MM.1S (cell line): ENCODE data around the gene MYOCD.

Source experiments
- DNase-seq: peaks from one replicate; pipeline ENCODE4 v3.0.0-alpha.2; 2015
- H2AFZ ChIP-seq: fragments of 300-600 bp; sonication (generic); 2 replicates; pipeline ENCODE4 v1.6.0; 2016; ENCODE audit warnings: antibody characterized with exemption, low read length
- H3F3A ChIP-seq: fragments of 300-600 bp; sonication (generic); 2 replicates; pipeline ENCODE4 v1.6.1; 2016; ENCODE audit warnings: mild to moderate bottlenecking, antibody characterized with exemption, low read length, moderate library complexity, mixed read lengths; ENCODE audit not compliant: insufficient read depth
- H3K27ac ChIP-seq: fragments of 300-600 bp; sonication (generic); 2 replicates; pipeline ENCODE4 v1.5.1; 2016; ENCODE audit warnings: mild to moderate bottlenecking, low read length
- H3K27me3 ChIP-seq: fragments of 300-600 bp; sonication (generic); replicated peaks from 2 replicates; pipeline ENCODE4 v1.6.0; 2016; ENCODE audit warnings: low read length; ENCODE audit not compliant: insufficient read depth
- H3K36me3 ChIP-seq: fragments of 300-600 bp; sonication (generic); replicated peaks from 2 replicates; pipeline ENCODE4 v1.6.1; 2016; ENCODE audit warnings: mild to moderate bottlenecking, low read length, mixed read lengths; ENCODE audit not compliant: insufficient read depth
- H3K4me1 ChIP-seq: fragments of 300-600 bp; sonication (generic); 2 replicates; pipeline ENCODE4 v1.6.1; 2016; ENCODE audit warnings: low read length, mixed read lengths
- H3K4me2 ChIP-seq: fragments of 300-600 bp; sonication (generic); 2 replicates; pipeline ENCODE4 v1.6.0; 2016; ENCODE audit warnings: low read depth, low read length
- H3K4me3 ChIP-seq: fragments of 300-600 bp; sonication (generic); 2 replicates; pipeline ENCODE4 v1.5.1; 2016; ENCODE audit warnings: low read length, mixed read lengths
- H3K79me2 ChIP-seq: fragments of 300-600 bp; sonication (generic); 2 replicates; pipeline ENCODE4 v1.6.1; 2016; ENCODE audit warnings: mixed run types, low read length, mixed read lengths
- H3K9ac ChIP-seq: fragments of 300-600 bp; sonication (generic); 2 replicates; pipeline ENCODE4 v1.6.1; 2016; ENCODE audit warnings: low read length, mixed read lengths
- H3K9me2 ChIP-seq: fragments of 300-600 bp; sonication (generic); replicated peaks from 2 replicates; pipeline ENCODE4 v1.6.1; 2016; ENCODE audit warnings: mild to moderate bottlenecking, low read length, mixed read lengths; ENCODE audit not compliant: insufficient read depth
- H3K9me3 ChIP-seq: fragments of 300-600 bp; sonication (generic); replicated peaks from 2 replicates; pipeline ENCODE4 v1.6.1; 2016; ENCODE audit warnings: mild to moderate bottlenecking, low read length, mixed read lengths; ENCODE audit not compliant: insufficient read depth
- H4K20me1 ChIP-seq: fragments of 300-600 bp; sonication (generic); 2 replicates; pipeline ENCODE4 v1.6.1; 2016; ENCODE audit warnings: mild to moderate bottlenecking, low read length, moderate library complexity, mixed read lengths; ENCODE audit not compliant: insufficient read depth
- EZH2 ChIP-seq: fragments of 300-600 bp; sonication (generic); optimal IDR thresholded peaks from 2 replicates; pipeline ENCODE3; 2017; ENCODE audit warnings: low read depth, mild to moderate bottlenecking, antibody characterized with exemption, low read length, mixed read lengths
- EZH2phosphoT487 ChIP-seq: fragments of 300-600 bp; sonication (generic); IDR thresholded peaks from 2 replicates; pipeline ENCODE4 v1.6.1; 2018; ENCODE audit warnings: antibody characterized with exemption, low read length
- TF ChIP-seq, protein P1 (sequence below): fragments of 300-600 bp; sonication (generic); IDR thresholded peaks from 2 replicates; pipeline ENCODE4 v1.5.1; 2016; ENCODE audit warnings: antibody characterized with exemption, low read length, mixed read lengths

MYOCD gene

DNA sequence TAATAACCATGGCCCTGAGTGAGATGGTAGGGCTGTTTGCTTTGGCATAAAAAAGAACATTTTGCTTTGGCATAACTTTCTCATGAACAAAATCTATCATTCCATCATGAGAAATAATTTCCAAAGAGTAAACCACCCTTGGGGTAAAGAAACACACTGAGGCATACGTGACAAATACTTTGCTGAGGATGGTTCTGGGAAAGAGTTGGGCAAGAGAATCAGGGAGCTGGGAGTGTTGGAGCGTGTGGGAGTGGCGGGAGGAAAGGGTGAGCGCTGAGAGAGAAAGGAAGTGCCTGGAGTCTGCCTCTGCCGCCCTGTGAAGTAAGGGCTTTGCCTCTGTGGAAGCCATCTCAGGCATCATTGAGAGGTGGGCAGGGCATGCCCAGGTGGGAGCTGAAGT lies 63.4 kb downstream of the MYOCD start:
- Histone ChIP-seq H3K4me2 (no peak overlapping the region), H3K9me3 (no peaks in the 10 kb centered on the region), H3K4me3 (no peak overlapping the region), H3K9me2 (no peaks in the 10 kb centered on the region), H3K79me2 (no peaks in the 10 kb centered on the region), H3K27me3 (no peaks in the 10 kb centered on the region), H2AFZ (no peak overlapping the region), H3K4me1 (no peaks in the 10 kb centered on the region), H3F3A (no peaks in the 10 kb centered on the region), H3K9ac (no peak overlapping the region), H4K20me1 (no peaks in the 10 kb centered on the region), H3K36me3 (no peaks in the 10 kb centered on the region), H3K27ac (no peak overlapping the region)
- TF ChIP-seq EZH2, result no peak
- TF ChIP-seq EZH2phosphoT487, result no peak
- TF ChIP-seq, protein P1, sequence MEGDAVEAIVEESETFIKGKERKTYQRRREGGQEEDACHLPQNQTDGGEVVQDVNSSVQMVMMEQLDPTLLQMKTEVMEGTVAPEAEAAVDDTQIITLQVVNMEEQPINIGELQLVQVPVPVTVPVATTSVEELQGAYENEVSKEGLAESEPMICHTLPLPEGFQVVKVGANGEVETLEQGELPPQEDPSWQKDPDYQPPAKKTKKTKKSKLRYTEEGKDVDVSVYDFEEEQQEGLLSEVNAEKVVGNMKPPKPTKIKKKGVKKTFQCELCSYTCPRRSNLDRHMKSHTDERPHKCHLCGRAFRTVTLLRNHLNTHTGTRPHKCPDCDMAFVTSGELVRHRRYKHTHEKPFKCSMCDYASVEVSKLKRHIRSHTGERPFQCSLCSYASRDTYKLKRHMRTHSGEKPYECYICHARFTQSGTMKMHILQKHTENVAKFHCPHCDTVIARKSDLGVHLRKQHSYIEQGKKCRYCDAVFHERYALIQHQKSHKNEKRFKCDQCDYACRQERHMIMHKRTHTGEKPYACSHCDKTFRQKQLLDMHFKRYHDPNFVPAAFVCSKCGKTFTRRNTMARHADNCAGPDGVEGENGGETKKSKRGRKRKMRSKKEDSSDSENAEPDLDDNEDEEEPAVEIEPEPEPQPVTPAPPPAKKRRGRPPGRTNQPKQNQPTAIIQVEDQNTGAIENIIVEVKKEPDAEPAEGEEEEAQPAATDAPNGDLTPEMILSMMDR, result no peak
- no peak for DNase-seq

DNA sequence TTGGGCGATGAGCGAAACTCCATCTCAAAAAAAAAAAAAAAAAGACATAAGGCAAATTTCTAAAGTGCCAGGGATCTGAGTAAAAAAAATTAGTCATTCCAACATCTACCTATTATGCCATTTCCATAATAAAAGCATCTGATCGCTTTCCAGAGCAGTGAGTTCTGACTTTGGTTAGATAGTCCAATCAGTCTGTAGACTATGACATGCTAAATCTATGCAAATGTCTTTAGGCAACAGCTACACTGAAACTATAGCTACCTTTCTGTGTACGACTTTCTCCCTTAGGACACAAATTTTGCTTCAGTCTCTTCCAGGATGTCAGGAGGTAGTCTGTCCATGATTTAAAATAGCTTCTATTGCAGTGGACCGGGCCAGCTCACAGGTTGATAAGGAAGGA lies 64.7 kb downstream of the MYOCD start:
- Histone ChIP-seq H3K9me3 (no peaks in the 10 kb centered on the region), H3K4me3 (no peak overlapping the region), H3K27ac (no peak overlapping the region)

DNA sequence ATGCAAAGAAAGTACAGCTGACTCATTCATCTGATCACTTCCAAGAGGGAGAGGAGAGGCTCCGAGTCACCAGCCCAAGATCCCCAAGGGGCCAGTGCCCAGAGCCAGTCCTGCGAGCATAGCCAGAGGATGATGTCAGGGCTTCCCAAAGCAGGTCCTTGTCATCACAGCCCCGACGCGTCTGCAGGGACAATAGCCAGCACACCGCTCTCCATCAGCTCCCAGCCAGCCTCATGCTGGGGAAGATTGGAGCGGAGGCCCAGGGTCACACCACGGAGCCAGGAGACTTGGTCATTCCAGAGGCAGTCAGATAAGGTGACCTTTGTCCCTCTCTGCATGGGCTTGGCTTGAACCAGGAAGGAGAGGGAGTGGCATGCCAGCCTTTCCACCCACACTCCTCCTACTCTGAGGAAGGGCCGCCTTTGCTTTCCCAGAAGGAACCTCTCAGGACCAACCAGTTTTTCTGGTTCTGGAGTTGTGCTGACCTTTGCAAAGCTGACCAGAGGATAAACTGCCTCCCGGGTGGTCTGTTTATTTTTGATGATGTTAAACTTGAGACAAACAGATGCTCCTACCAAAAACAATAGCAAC lies 65.3 kb downstream of the MYOCD start:
- Histone ChIP-seq H3K4me2 (no peak overlapping the region), H3K9me2 (no peaks in the 10 kb centered on the region), H2AFZ (no peak overlapping the region), H3K27ac (no peak overlapping the region), H3K36me3 (no peaks in the 10 kb centered on the region), H3K79me2 (no peaks in the 10 kb centered on the region), H3K4me3 (no peak overlapping the region), H3K27me3 (no peaks in the 10 kb centered on the region), H3K9ac (no peak overlapping the region), H3K4me1 (no peaks in the 10 kb centered on the region), H3K9me3 (no peaks in the 10 kb centered on the region), H4K20me1 (no peaks in the 10 kb centered on the region), H3F3A (no peaks in the 10 kb centered on the region)
- TF ChIP-seq EZH2 (no peak), EZH2phosphoT487 (no peak)
- TF ChIP-seq, protein P1, result no peak
- DNase-seq, result no peak

More for the DNA sequence above, 64.7 kb downstream of the MYOCD start:
- H3F3A ChIP-seq, result no peaks in the 10 kb centered on the region
- H4K20me1 ChIP-seq, result no peaks in the 10 kb centered on the region
- H3K36me3 ChIP-seq, result no peaks in the 10 kb centered on the region
- H3K4me1 ChIP-seq, result no peaks in the 10 kb centered on the region
- TF ChIP-seq, protein P1, result no peak
- TF ChIP-seq EZH2phosphoT487, result no peak
- TF ChIP-seq EZH2, result no peak
- no peak overlapping the region for H2AFZ ChIP-seq
- no peaks in the 10 kb centered on the region for H3K27me3 ChIP-seq
- H3K9ac ChIP-seq, result no peak overlapping the region
- H3K4me2 ChIP-seq, result no peak overlapping the region
- no peak for DNase-seq
- H3K79me2 ChIP-seq, result no peaks in the 10 kb centered on the region
- H3K9me2 ChIP-seq, result no peaks in the 10 kb centered on the region
